Cerebellar nuclear complex (tissue), 1 donor: ENCODE data around the gene NTRK2.

Experiments used
- DNase-seq, 2 experiments: peaks; one replicate each; lab custom pipeline; 2025; lab: John Stamatoyannopoulos, UW

The NTRK2 gene

GRCh38 chr9:84669288-84670137, at the start of gene NTRK2:
Gene NTRK2, plus strand, starts transcription at chr9:84669729. Its CDS starts 1,020 bp downstream, at chr9:84670749.
- peak in 1 of 2 experiments; percentile 24 for DNase-seq

DNA sequence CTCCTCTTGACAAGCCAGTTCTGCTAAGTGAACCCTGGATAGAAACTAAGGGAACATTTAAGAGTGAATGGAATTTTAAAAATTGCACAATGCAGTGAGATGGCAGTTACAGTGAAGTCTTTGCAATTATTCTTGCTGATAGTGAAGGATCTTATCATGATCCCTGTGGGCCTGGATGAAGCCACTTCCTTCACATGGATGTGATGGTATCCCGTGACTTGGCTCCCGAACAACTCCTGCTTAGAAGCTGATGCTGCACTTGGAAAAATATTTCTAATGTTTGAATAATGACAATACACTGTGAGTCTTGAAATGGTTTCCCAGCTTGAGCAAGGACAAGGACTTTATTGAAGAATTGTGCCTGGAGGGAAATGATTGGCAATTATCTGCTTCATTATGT, 49.2 kb upstream of the NTRK2 start:
- no peak for DNase-seq

DNA sequence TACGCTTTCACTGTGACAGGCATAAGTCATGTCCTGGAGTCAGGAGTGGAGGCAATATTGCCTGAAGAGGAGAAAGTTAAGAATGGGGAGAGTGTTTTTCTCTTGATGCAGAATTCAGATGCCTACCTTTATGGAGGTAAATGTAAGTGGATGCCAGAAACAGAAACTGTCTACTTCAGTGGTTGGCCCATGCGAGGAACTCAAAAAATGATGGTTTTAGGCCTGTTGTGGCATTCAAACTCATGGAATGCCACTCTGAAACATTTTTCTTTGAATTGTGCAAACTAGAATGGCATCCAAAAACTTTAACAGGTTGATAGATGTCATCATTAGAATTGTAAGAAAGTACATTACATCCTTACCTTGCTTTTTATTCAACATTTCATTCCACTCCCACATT, 47.7 kb upstream of the NTRK2 start:
- no peak for DNase-seq

GRCh38 chr9:84622981-84623380, 46.5 kb upstream of the NTRK2 start:
- no peak for DNase-seq

- DNase-seq = no peak
These were observed 33.1 kb upstream of the NTRK2 start for GRCh38 chr9:84636436-84636835.

- no peak for DNase-seq
These were observed 26.9 kb upstream of the NTRK2 start for GRCh38 chr9:84642553-84643141.

DNA sequence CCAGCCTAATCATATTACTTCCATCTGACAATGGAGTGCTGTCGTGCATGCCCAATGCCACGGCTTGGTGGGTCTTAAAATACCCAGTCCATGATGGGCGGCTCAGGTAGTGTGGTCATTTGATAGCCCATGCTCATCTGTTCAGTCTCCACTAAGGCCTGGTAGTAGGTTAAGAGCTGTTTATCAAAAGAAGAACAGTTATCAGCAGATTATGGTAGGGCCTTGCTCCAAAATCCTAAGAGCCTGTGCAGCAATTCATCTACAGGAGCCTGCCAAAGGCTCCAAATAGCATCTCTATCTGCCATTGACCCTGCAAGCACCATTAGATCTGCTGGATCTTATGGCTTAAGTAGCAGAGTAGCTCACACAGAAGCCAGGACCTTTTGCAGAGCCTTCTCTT, 21.8 kb upstream of the NTRK2 start:
- DNase-seq = no peak

GRCh38 chr9:84652496-84653120, 16.9 kb upstream of the NTRK2 start:
- peak in 1 of 2 experiments; percentile 6 for DNase-seq

- no peak for DNase-seq
These were observed 14.1 kb upstream of the NTRK2 start for GRCh38 chr9:84655447-84655846.

GRCh38 chr9:84659313-84659712, 10.2 kb upstream of the NTRK2 start:
- no peak for DNase-seq

GRCh38 chr9:84659773-84660172, 9.8 kb upstream of the NTRK2 start:
- no peak for DNase-seq

DNA sequence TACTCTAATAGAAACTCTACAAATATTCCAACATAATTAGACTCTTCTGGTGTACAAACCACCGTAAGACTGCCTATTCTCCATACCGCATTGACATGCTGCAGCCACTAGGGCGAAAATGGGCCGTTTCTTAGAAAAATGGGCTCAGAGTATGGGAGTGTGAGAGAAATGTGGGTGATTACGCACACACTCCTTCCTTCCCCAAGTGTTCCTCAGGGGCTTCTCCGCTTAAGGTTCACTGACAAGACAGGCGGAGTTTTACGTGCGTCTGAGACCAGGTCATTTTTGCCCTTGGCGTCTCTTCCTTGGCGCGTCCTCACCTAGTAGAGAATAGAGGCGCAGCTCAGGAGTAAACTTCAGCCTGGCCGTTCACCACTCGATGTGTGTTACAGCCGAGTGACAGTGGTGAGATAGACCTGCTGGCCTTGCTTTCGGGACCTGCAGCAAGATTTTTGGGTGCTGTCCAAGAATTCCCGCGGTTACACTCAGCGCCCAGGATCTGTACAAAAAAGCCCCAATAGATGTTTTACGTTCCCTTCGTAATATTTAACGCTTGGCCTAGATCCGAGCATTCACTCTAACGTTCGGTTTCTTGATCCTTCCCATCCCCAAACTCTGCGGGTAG, 1.8 kb upstream of the NTRK2 start:
- no peak for DNase-seq

DNA sequence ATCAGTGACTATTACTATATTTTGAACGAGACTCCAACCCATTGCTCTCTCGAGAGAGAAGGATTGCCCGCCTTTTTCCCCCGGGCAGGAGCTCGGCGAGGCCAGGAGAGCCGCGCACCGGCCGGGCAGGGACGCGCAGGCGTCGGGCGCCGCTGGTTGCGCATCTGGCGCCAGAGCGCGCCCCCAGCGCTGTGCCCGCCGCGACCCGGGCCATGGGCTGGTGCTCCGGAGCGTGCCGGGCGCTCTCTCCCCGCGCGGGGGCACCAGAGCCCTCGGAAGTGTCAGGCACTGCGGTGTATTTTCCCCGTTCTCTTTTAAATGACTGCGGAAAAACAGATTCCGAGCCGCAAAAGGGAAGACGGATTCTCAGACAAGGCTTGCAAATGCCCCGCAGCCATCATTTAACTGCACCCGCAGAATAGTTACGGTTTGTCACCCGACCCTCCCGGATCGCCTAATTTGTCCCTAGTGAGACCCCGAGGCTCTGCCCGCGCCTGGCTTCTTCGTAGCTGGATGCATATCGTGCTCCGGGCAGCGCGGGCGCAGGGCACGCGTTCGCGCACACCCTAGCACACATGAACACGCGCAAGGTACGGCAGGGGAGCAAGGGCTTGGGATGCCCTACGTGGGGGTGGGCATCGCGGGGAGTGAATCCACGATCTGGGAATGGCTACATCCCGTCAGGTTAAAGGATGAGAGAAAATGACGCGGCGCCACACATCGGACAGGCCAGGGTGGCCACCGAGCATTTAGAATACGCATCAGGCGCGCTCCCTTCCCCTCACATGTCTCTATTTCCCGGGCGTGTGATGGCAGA, 1.1 kb upstream of the NTRK2 start:
- peak in 1 of 2 experiments; percentile 47 for DNase-seq

DNA sequence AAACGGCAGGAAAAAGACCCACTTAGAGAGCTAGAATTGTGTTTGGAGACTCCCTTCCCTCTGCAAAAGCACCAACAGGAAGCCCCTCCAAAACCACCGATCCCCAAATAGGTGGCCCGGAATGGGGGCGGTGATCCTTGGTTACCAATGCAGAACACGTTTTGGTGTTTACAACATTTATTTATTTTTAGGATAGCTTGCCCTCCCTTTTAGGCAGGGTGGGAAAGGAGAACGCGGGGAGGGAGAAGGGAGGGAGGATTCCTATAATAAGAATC, 579 bp upstream of the NTRK2 start:
- no peak for DNase-seq

GRCh38 chr9:84670138-84671041, 861 bp downstream of the NTRK2 start:
- DNase-seq = no peak

- no peak for DNase-seq
These were observed 2.3 kb downstream of the NTRK2 start for GRCh38 chr9:84671586-84672521.

GRCh38 chr9:84673806-84674205, 4.3 kb downstream of the NTRK2 start:
- peak in 1 of 2 experiments; percentile 27 for DNase-seq

GRCh38 chr9:84677080-84677479, 7.6 kb downstream of the NTRK2 start:
- no peak for DNase-seq

DNA sequence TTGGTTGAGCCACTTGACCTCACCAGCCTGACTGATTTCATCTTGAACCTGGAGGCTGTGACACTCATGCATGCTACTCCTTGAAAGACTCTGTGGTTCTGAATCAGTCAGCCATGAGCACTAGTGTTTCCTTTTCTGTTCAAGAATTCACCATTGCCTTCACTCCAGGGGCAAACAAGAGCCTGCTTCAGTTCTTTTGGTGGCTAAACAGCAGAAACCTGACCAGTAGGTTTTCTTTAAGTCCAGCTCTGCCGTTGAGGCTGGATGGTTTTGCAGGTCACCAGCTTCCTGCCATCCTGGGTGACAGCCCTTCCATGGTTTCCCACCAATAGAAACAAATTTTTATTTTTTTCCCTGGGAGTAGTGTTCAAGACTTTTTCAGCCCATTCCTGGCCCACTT, 10.0 kb downstream of the NTRK2 start:
- no peak for DNase-seq
